Stimulated activated CD8-positive, alpha-beta memory T cell treated with anti-CD3 and anti-CD28 coated beads, Interleukin-7, amount 100 ng/mL, for 1 hour (primary cell): ENCODE measurements around the gene NLRP6.
"Not testable (repeated sequence)": the region's sequence is repeated elsewhere in the genome, so short reads cannot be mapped to it uniquely, and the experiment has no call there.

Experiments used
- DNase-seq, 2 donors: peaks; one replicate each; pipeline ENCODE4 v3.0.0-alpha.2; 2020; ENCODE audit warnings: low read depth in 2 of 2

Gene NLRP6

DNA sequence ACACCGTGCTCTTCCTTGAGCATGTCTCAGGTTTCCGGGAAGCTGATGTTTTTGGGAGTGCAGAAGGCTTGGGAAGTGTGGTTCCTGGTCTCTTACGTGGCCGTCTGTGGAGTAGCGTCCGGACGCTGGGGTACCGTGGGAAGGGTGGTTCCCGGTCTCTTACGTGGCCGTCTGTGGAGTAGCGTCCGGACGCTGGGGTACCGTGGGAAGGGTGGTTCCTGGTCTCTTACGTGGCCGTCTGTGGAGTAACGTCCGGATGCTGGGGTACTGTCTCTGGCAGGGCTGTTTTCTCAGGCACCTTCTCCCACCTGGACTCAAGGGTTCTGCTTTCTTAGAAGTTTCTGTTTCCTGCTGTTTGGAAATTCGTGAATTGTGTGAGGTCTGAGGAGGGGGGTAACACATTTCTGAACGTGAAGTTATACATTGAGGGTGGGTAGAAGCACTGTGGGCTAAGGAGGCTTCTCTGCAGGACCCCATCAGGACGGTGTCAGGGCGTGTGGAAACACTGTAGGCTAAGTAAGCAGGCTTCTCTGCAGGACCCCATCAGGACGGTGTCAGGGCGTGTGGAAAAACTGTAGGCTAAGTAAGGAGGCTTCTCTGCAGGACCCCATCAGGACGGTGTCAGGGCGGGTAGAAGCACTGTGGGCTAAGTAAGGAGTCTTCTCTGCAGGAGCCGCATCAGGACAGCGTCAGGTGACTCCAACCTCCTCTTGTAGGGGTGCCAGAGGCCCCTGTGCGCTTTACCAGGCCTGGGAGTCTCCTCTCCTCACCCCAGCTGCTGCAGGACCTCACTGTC, 47.8 kb downstream of the NLRP6 start:
- DNase-seq: no peak

DNA sequence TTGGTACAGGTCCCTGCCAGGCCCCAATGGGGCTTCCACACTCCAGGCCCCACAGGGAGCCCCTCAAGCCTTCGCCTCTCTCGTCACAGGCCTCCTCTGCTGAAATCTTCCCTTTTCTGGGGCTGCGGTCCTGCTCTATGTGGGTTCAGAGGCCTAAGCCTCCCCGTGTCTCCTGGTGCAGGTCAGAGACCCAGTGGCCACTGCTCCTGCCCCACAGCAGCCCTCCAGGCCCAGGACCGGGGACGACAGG, 48.3 kb downstream of the NLRP6 start:
- no peak for DNase-seq

DNA sequence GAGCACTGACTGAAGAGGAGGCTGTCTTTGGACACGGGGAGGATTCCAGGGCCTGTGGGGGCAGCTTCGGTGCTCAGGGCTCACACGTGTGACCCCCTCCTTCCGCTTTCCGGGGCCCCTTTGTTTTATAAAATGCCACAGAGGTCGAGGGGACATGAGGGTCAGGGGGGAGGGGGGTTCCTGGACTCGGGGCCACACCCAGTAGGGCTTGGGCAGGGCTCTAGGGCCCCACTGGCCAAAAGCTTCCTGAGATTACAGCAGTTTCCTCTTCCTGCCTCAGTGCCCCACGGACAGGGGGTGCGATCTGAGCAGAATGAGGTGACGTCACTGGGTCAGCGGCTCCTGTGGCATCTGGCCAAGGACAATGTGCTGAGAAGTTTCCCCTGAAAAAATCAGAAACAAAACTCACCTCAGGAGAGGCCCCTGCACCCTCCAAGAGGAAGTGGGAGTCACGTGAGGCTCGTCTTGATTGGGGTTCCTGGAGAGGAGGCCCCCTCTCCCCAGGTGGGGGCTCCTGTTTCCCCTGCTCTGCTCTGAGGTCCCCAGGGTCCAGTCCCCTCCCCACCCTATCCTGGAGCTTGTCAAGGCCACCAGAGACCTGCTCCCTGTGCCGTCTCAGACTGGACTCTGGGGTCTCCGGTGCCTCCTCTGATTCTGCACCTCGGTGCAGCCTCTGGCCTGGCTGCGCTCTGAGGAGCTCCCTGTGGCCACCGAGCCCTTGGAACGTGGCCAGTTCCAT, 48.8 kb downstream of the NLRP6 start:
- DNase-seq: no peak

- DNase-seq: no peak
These were observed 49.3 kb downstream of the NLRP6 start for GRCh38 chr11:327581-327923.

GRCh38 chr11:328012-328411, 49.8 kb downstream of the NLRP6 start:
- DNase-seq: no peak

DNA sequence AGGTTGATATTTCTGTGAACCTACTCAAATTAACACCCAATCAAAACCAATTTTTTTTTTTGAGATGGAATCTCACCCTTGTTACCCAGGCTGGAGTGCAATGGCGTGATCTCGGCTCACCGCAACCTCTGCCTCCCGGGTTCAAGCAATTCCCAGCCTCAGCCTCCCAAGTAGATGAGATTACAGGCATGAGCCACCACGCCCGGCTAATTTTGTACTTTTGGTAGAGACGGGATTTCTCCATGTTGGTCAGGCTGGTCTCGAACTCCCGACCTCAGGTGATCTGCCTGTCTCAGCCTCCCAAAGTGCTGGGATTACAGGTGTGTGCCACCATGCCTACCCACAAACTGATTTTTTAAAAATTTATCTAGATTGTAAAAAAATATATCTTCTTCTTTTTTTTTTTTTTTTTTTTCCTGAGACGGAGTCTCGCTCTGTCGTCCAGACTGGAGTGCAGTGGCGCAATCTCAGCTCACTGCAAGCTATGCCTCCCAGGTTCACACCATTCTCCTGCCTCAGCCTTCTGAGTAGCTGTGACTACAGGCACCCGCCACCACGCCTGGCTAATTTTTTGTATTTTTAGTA, 50.4 kb downstream of the NLRP6 start:
- not testable (repeated sequence) for DNase-seq

GRCh38 chr11:329886-330253, 51.7 kb downstream of the NLRP6 start:
- DNase-seq: no peak

DNA sequence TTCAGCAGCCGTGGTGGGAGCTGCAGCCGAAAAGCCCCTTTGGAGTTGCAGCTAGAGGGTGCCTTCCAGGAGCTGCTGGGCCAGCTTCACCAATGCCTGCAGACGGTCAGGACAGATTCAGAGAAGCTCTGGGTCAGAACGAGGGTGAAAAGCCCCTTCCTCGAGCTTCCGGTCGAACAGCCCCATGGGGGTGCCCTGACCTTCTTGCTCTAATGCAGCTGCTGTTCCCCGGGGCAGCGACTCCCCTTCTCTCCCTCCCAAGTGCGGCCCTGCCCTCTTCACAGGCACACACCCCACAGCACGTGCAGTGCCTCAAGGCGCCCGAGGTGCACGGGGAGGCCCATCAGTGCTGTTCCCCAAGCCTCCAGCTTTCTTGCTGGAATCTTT, 52.1 kb downstream of the NLRP6 start:
- no peak for DNase-seq

GRCh38 chr11:330694-331357, 52.6 kb downstream of the NLRP6 start:
- DNase-seq: no peak

GRCh38 chr11:331358-332060, 53.3 kb downstream of the NLRP6 start:
- no peak for DNase-seq

DNA sequence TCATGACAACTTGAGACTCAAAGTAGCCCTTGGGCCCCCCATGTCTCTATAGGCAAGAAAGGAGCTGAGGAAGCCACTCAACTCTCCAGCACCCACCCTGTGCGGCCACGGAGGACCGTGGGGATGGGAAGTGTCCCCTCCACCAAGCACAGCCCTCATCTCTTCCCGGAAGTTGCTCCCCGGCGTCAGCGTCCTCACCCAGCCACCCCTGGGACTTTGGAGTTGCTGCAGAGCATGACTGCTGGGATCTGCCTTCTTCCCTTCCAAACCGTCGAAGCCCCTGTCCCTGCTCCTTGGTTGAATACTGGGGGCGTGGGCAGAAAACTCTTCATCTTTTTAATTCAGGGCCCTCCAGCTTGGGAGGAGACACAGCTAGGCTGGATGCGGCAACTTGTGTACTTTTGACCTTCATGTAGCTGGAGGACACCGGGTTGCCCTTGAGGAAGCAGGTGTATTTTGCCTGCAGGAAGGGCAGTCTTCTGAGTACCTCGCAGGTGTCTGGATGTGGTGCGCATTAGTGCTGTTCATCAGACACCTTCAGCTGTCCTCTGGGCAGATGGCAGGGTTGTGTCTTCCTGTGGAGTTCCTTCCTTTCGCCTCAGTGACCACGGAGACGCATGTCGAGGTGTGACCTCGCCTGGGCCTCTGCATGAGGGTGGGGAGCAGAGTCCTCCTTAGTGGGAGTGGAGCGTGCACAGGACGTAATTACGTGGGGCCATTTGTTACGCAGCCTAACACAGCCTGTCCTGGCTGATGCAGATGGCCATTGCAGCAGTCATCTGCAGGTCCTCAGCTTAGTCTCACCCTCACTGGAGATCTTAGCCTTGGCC, 54.7 kb downstream of the NLRP6 start:
- DNase-seq: no peak

- DNase-seq: not testable (repeated sequence)
These were observed 55.5 kb downstream of the NLRP6 start for GRCh38 chr11:333616-334263.

- no peak for DNase-seq
These were observed 56.2 kb downstream of the NLRP6 start for GRCh38 chr11:334264-334994.
